GM12801 (cell line): Measurements from ENCODE around the gene CD74.

Source experiments
- TF ChIP-seq, protein P1 (sequence below): IDR thresholded peaks from one replicate; pipeline ENCODE4 v1.5.1; 2011; ENCODE audit warnings: control low read depth; ENCODE audit not compliant: insufficient read length; ENCODE audit errors: extremely low read depth

Gene CD74

DNA sequence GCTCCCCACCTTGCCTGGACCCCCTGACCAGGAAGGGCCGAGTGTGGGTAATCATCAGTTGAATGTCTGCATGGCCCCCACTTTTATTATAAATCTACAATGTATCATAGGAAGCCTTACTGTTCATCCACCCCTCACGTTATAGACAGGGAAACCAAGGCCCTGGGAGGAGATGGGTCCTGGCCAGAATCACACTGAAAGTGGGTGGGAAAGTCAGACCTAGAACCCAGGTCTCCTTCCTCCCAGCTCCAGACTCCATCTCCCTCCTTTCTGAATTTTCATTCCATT is 17.1 kb downstream of the CD74 start:
- TF ChIP-seq, protein P1, sequence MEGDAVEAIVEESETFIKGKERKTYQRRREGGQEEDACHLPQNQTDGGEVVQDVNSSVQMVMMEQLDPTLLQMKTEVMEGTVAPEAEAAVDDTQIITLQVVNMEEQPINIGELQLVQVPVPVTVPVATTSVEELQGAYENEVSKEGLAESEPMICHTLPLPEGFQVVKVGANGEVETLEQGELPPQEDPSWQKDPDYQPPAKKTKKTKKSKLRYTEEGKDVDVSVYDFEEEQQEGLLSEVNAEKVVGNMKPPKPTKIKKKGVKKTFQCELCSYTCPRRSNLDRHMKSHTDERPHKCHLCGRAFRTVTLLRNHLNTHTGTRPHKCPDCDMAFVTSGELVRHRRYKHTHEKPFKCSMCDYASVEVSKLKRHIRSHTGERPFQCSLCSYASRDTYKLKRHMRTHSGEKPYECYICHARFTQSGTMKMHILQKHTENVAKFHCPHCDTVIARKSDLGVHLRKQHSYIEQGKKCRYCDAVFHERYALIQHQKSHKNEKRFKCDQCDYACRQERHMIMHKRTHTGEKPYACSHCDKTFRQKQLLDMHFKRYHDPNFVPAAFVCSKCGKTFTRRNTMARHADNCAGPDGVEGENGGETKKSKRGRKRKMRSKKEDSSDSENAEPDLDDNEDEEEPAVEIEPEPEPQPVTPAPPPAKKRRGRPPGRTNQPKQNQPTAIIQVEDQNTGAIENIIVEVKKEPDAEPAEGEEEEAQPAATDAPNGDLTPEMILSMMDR, result no peak

DNA sequence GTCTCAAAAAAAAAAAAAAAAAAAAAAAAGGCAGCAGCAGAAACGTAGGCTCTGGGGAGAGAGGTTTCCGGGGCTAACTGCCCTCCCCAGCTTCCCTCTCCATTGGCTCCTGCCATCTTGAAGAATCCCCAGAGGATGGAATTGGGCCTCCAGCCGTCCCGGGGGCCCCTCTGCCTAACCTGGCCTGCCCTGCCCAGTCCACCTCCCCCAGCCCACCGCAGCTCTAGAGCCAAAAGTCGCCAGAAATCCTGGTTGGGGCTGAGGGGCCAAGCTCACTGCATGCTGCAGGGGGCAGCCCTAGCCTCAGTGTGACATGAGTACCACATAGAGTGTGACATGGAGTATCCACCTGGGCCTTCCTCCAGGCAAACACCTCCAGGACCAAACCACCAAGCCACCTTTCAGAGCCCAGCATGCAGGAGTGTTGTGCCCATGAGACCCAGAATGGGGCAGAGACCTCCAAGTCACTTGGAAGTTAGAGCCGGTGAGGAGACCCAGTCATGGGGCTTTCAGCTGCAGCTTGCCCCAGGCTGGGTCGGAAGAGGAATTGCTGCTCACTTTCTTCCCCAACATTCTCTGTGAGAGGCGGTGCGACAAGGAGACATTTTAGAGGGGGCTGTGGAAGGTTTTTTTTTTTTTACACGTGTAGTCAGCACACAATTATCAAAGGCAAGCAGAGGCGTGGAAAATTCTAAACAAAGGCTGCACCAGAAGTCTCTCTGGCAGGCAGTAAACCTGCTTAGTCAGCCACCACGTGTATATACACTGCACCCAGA is 17.6 kb downstream of the CD74 start:
- TF ChIP-seq, protein P1, result no peak

DNA sequence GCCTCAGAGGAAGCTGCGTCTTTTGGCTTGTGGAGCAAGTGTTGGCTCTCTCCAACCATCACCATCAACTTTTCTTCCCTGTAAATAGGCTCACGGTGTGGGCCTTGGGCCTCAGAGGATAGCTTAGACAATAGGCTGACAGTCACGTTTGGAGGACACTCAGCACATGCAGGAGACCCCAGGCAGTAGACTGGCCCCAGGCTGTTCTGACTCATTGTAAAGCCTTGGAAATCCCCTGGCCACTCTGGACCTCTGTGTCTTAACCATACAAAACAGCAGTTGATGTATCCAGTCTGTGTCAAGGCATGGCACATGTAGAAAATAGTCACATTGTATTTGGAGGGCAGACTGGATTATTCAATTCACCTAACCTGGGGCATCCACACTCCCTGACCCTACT is 18.6 kb downstream of the CD74 start:
- TF ChIP-seq, protein P1, result no peak

DNA sequence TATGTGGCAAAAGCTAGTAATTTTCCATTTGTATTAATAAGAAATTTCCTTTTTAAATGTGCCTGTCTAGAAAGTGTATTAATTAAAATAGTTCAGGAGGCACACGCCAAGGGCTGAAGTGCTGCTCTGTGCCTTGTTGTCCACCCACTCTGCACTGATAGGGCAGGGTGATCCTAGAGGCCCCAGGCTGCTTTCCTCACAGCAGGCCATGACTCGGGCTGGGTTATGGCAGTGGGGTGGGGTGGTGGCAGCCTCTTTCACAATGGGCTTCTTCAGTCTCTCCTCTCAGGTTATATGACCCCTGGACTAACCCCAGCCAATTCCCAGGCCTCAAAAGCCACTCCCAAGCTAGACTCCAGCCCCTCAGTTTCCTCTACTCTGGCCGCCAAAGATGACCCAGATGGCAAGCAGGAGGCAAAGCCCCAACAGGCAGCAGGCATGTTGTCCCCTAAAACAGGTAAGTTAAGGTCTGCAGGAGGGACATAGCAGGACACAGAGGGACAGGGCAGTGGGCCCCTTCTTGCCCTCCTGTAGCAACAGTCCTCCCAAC is 19.5 kb downstream of the CD74 start:
- TF ChIP-seq, protein P1, result no peak

DNA sequence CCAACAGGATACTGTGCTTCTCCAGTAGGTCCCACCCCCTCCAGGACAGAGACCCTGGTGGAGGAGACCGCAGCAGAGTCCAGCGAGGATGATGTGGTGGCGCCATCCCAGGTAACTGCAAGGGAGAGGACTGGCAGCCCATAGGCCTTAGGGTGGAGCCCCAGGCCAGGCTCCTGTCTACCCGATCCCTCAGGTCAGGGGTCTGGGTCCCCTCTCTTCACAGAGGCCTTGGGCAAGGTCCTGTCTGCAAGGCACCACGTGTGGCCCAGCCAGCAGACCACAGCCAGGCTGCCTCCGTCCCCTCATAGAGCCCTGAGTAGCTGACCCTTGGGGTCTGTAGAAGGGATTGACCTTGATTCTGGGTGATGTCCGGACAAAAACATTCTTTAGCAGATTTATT is 20.0 kb downstream of the CD74 start:
- TF ChIP-seq, protein P1, result no peak

DNA sequence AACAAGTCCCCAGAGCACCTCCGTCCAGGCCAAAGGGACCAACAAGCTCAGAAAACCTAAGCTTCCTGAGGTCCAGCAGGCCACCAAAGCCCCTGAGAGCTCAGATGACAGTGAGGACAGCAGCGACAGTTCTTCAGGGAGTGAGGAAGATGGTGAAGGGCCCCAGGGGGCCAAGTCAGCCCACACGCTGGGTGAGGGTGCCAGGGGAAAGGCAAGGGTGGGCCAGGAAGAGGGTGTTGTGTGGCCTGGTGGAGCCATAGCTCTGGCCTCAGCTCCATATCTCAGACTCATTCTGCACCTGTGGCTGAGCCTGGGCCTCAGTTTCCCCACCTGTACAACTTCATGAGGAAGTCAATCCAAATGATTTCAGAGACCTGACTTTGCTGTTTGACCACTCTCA is 20.7 kb downstream of the CD74 start:
- TF ChIP-seq, protein P1, result no peak

DNA sequence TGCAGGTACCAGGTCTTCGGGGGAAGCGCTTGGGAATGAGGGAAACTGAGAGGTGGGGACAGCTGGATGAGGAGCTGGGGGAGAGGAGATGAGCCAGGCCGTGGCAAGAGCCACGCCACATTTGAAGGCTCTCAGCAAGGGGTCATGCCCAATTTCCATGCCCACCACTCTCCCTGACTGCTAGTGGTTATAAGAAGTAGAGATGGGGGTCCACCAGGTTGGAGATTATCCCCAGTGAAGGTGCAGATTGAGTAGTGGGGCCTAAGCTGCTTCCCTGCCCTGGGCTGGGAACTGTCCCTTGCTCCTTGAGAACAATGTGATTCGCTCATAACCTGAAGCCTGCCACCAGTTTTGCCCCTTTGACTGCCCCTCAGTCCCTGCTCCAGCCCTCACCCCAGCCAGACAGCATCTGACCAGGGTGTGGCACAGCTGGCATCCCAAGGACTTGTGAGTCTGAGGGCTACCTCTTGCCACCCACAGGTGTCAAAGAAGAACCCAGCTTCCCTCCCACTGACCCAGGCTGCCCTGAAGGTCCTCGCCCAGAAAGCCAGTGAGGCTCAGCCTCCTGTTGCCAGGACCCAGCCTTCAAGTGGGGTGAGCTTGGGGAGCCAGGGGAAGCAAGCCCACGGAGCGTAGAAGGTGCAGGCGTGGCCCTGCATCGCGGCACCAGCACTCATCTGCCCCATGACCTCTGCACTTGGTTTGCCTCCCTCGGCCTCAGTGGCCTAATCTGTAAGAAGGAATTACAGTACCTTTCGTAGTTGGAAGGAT is 21.5 kb downstream of the CD74 start:
- TF ChIP-seq, protein P1, result no peak
